PFSK-1 (cell line): Measurements from ENCODE around the gene CLSTN1.

ENCODE experiments used
- FOXP2 ChIP-seq: optimal IDR thresholded peaks from 2 replicates; pipeline ENCODE3; 2011; ENCODE audit warnings: borderline replicate concordance, control low read depth, inconsistent platforms; ENCODE audit not compliant: insufficient read depth; ENCODE audit errors: extremely low read length, extremely low read depth
- POLR2AphosphoS5 ChIP-seq: IDR thresholded peaks from 2 replicates; pipeline ENCODE4 v1.6.1; 2012; ENCODE audit warnings: low read depth, mild to moderate bottlenecking, control low read depth, low read length, moderate library complexity
- REST ChIP-seq, 2 experiments: IDR thresholded peaks; 2 replicates each; pipeline versions ENCODE4 v1.6.1 to v1.8.0; 2011 to 2012; ENCODE audit warnings: low read depth in 2 of 2, low read length in 2 of 2, control low read depth in 1 of 2, inconsistent platforms in 1 of 2, mild to moderate bottlenecking in 1 of 2, moderate library complexity in 1 of 2; ENCODE audit not compliant: insufficient read depth in 1 of 2
- SIN3A ChIP-seq: IDR thresholded peaks from 2 replicates; pipeline ENCODE4 v1.6.1; 2012; ENCODE audit warnings: mild to moderate bottlenecking, low read length, moderate library complexity, borderline replicate concordance; ENCODE audit not compliant: insufficient read depth
- TAF1 ChIP-seq: IDR thresholded peaks from 2 replicates; pipeline ENCODE4 v1.6.1; 2012; ENCODE audit warnings: low read length, control low read depth, borderline replicate concordance; ENCODE audit not compliant: insufficient read depth

The CLSTN1 gene

GRCh38 chr1:9870572-9870971 lies 46.8 kb upstream of the CLSTN1 start:
- TF ChIP-seq SIN3A: no peak
- TF ChIP-seq POLR2AphosphoS5: no peak
- TF ChIP-seq TAF1: no peak
- no peak for TF ChIP-seq FOXP2

- TF ChIP-seq POLR2AphosphoS5 (no peak), TAF1 (no peak), REST (IDR thresholded peaks at IDR 0.05; ENCODE audit: insufficient read depth in 1 of 2, low read depth in 2 of 2, low read length in 2 of 2) (no peak), SIN3A (no peak), FOXP2 (no peak)
These were observed 46.1 kb upstream of the CLSTN1 start for GRCh38 chr1:9869831-9870251.

GRCh38 chr1:9868244-9868590 lies 44.5 kb upstream of the CLSTN1 start:
- TF ChIP-seq TAF1: no peak
- TF ChIP-seq REST (IDR thresholded peaks at IDR 0.05; ENCODE audit: insufficient read depth in 1 of 2, low read depth in 2 of 2, low read length in 2 of 2): no peak
- no peak for TF ChIP-seq FOXP2
- no peak for TF ChIP-seq SIN3A
- no peak for TF ChIP-seq POLR2AphosphoS5

- no peak for TF ChIP-seq FOXP2
These were observed 43.9 kb upstream of the CLSTN1 start for GRCh38 chr1:9867408-9868243.

- no peak for TF ChIP-seq POLR2AphosphoS5
- no peak for TF ChIP-seq TAF1
- TF ChIP-seq SIN3A: no peak
- no peak for TF ChIP-seq REST (IDR thresholded peaks at IDR 0.05; ENCODE audit: insufficient read depth in 1 of 2, low read depth in 2 of 2, low read length in 2 of 2)
These were observed 43.1 kb upstream of the CLSTN1 start for GRCh38 chr1:9866836-9867235.

GRCh38 chr1:9865724-9866123 lies 42.0 kb upstream of the CLSTN1 start:
- TF ChIP-seq FOXP2 (no peak), REST (IDR thresholded peaks at IDR 0.05; ENCODE audit: insufficient read depth in 1 of 2, low read depth in 2 of 2, low read length in 2 of 2) (no peak), POLR2AphosphoS5 (no peak), SIN3A (no peak), TAF1 (no peak)
